ENCODE measurements around the gene DYRK2.
"Not testable (repeated sequence)": the region's sequence is repeated elsewhere in the genome, so short reads cannot be mapped to it uniquely, and the experiment has no call there.

The DYRK2 gene

GRCh38 chr12:67671419-67671818, 22.9 kb downstream of the DYRK2 start:
- no peak for DNase-seq (ENCODE audit: low read depth)

- DNase-seq (ENCODE audit: low read depth), result no peak
Observed at GRCh38 chr12:67671892-67672291, 23.3 kb downstream of the DYRK2 start.

DNA sequence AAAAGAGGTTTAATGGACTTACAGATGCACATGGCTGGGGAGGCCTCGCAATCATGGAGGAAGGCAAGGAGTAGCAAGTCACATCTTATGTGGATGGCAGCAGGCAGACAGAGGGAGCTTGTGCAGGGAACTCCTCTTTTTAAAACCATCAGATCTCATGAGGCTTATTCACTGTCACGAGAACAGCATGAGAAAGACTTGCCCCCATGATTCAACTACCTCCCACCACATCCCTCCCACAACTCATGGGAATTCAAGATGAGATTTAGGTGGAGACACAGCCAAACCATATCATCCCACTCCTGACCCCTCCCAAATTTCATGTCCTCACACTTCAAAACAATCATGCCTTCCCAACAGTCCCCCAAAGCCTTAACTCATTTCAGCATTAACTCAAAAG, 24.0 kb downstream of the DYRK2 start:
- DNase-seq (ENCODE audit: low read depth), result not testable (repeated sequence)

GRCh38 chr12:67673509-67673908, 25.0 kb downstream of the DYRK2 start:
- DNase-seq (ENCODE audit: low read depth), result not testable (repeated sequence)

DNA sequence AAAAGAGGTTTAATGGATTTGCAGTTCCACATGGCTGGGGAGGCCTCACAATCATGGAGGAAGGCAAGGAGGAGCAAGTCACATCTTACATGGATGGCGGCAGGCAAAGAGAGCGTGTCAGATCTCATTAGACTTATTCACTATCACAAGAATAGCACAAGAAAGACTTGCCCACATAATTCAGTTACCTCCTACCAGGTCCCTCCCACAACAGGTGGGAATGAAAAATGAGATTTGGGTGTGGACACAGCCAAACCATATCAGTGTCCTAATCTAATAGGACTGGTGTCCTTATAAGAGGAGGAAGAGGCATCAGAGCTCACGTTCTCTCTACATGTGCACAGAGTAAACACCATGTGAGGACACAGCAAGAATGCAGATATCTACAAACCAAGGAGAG, 25.9 kb downstream of the DYRK2 start:
- DNase-seq (ENCODE audit: low read depth), result no peak

- no peak for DNase-seq (ENCODE audit: low read depth)
Observed at GRCh38 chr12:67676624-67677023, 28.1 kb downstream of the DYRK2 start.

DNA sequence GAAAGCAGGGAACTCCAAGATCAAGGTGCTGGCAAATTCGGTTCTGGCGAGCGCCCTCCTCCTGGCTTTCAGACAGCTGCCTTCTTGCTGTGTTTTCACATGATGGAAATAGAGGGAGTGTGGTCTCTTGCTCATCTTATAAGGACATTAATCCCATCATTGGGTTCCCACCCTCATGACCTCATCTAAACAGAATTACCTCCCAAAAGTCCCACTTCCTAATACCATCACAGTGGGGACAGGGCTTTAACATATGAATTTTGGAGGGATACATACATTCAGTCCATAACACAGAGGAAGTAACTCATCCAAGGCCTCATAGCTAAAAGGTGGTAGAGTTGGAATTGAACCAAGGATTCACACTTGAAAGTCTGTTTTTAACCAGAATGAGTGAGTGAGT, 28.6 kb downstream of the DYRK2 start:
- no peak for DNase-seq (ENCODE audit: low read depth)

DNA sequence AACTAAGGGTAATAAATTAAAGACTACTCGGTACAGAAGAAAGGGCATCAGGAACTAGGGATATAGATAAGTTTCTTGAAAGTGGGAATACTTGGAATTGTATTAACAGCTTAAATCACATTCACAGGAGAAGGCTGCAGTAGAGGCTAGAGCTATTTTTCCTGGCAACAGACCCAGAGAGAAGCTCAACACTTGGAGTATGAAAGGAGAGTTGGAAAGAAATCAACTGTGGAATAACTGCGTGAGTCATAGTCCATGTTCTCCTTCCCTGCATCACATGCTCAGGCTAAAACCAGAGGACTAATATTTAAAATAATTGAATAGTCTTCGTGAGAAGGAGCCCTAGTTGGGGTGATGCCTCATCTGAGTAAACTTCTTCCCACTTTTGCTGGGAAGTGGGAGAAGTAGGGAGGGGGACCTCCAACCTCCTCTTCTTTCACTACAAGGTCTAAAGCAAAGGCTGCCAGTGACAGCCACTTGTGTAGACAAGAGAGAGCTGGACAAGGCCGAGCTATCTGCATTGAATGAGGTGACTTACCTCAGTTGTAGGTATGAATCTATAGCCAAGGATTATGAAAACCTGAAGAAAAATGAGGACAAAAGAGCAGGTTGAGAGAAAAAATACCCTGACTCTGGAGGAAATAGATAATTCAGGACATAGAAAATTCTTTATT, 32.7 kb downstream of the DYRK2 start:
- DNase-seq (ENCODE audit: low read depth), result peak; percentile 91

DNA sequence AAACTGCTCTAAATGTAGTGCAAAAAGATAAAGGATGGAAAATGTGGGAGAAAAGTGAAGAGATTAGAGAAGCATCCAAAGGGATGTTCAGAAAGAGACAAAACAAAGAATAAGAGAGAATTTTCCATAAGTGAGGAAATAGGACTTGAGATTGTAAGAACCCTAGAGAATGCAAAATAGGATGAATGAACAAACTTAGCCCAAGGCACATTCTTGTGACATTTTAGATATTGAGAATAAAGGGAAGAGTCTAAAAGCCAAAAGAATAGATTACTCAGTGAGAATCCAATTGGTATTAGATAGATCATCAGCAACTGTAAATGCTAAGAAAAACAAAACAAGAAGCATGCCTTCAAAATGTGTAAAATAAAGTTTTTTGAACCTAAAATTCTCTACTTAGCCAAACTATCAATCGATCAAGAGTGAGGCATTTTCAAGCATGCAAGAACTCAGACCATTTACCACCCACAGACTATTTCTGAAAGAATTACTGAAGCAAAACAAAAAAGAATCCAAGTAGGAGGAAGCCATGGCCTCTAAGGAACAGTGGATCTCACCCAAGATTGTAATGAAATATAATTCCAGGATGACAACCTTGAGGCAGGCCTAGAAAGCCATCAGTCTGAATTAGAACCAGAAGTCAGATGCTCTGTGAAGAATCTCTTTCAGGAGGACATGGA, 33.5 kb downstream of the DYRK2 start:
- no peak for DNase-seq (ENCODE audit: low read depth)

GRCh38 chr12:67689385-67689784, 40.8 kb downstream of the DYRK2 start:
- no peak for DNase-seq (ENCODE audit: low read depth)

GRCh38 chr12:67690656-67691055, 42.1 kb downstream of the DYRK2 start:
- no peak for DNase-seq (ENCODE audit: low read depth)

DNA sequence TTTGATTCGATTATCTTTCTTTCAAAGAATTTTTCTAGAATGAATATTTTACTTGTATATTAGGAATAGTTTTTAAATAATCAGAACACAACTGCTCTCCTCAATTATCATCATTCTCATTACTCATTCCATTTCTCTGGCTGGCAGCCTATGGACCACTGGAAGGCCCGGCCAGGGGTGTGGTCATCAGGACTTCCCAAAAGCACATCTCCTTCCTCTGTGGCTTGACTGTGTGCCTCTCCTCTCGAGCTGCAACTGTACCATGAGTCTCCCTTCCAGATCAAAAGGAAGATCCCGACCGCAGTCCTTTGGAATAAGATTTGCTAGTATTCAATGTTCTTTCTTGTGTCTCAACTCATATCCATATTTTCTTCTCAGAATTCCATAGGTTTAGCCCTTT, 42.7 kb downstream of the DYRK2 start:
- DNase-seq (ENCODE audit: low read depth), result no peak

DNA sequence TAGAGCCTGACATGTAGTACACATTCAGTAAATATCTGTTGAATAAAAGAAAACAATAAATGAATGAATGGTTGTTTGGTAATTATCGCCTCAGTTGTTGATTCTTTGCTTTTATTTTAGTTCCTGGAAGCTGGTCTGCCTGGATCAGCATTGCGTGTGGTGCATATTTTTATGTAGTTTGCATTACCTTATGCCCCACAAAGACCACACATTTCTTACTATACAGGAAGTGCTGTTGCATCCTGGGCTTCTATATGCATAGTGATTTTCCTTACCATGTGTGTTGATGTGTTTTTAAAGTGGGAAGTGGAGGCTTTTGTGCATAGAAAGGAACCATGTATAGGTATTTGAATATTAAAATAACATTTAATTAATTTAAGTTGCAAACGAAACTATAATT, 43.6 kb downstream of the DYRK2 start:
- no peak for DNase-seq (ENCODE audit: low read depth)

DNA sequence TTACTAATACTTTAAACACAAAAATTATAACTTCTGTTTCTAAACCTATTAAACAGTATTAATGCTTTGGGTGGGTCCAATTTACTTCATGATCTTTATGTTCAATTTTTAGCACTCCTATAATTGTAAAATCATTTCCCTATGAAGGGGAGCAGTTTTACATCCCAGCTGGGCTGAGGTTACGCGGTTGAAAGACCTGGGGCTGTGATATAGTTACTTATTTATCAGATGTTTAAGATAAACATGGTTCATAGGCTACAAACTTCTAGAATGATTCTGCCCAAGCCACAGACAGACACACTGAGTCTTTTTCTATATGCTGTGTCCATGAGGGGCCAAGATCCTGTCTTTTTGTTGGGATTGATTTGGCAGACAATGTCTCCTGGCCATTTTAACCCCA, 44.4 kb downstream of the DYRK2 start:
- no peak for DNase-seq (ENCODE audit: low read depth)

DNA sequence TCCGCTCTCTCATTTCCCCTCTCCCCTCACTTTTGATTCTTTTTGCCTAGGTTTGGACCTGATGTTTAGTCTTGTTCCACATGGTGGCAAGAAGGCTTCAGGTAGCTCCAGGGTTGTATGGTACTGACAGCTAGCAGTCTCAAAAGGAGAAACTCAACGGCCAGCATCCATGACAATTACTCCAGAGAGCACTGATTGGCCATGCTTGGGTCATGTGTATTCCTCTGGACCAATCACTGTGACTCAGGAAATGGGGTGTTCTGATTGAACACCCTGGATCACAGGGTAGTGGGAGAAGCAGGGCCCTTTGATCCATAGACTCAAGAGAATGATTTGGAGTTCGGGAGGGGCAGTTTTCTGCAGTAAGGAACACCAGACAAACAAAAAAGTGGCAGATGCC, 45.3 kb downstream of the DYRK2 start:
- DNase-seq (ENCODE audit: low read depth), result no peak

GRCh38 chr12:67694306-67694900, 45.9 kb downstream of the DYRK2 start:
- DNase-seq (ENCODE audit: low read depth), result no peak

GRCh38 chr12:67695974-67696373, 47.4 kb downstream of the DYRK2 start:
- no peak for DNase-seq (ENCODE audit: low read depth)

DNA sequence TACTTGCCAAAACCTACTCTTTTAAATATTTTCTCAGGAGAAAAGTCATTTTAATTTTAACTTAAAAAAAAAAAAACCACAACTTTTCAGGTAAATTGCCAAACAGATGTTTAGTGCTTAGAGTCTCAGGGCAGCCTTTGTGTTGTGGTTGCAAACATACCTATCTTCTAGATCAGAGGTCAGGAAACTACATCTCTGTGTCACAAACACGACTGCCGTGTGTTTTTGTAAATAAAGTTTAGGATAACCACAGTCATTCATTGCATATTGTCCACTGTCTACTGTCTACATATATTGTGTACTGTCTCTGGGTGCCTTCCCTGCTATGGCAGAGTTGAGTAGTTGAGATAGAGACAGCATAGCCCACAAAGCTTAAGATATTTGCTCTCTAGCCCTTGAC, 48.9 kb downstream of the DYRK2 start:
- no peak for DNase-seq (ENCODE audit: low read depth)

DNA sequence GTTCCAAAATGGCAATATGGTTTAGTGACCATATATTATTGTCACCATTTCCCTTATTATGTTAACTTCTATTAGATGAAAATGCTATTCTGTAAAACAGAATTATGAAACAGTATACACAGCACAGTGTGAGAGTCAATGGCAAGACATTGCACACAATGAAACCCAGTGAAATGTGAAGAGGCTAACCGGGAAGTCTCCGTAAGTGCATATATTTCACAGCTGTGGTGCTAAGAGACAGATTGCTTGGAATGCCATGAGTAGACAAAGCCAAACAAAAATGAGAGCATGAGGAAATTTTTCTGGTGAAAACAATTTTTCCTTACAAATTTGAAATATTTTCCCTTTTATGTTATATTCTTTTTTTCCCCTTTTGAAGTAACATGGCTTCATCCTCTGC, 49.4 kb downstream of the DYRK2 start:
- no peak for DNase-seq (ENCODE audit: low read depth)

DNA sequence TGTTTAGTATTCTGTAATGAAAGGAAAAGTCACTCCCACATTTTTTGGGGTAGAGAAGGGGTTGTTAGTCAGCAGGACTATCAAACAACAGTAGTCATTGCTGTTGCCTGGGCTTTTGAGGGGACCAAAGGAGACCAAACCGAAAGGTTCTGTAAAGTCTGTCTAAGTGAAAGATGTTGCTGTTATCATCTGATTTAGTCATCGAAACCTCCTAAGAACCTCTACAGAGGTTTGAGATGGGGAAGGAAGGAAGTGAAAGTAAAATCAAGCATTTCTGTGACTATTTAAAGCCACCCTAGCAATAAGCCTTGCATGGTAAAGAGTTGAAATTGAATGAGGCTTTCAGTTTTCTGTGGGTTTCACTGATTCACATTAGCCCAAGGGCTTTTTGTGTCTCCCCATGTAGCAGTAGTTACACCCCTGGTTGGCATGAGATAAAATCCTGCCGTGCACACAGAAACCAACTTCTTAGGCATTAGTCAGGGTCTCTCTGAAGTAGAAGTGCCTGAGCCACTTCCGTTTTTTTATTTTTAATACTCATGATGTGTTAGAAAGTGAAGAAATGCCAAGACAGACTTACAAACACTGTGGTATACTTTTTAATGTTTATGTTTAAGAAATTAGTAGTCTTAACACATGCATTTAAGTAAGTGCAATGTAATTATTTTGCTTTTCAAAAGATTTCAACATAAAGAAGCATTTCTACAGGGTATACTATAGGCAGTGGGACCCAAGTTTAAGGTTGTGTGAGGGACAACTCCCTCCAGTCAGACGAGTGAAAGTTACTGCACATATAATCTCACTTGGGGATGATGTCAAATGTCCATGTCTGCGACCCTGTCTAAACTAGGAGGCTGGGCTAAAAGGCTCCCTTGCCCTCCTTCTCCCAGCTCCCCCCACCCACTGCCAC, 50.4 kb downstream of the DYRK2 start:
- DNase-seq (ENCODE audit: low read depth), result no peak

DNA sequence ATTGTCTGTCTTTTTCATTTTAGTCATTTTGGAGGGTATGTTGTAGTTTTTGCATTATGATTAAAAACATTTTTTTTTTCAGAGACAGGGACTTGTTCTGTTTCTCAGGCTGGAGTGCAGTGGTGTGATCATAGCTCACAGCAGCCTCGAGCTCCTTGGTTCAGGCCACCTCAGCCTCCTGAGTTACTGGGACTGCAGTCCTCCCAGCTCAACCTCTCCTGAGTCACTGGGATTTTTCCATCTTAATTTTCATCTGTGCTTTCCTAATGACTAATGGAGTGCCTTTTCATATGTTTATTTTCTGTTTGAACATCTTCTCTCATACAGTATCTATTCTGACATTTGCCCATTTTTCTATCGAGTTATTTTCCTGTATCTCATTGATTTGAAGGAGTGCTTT, 52.6 kb downstream of the DYRK2 start:
- DNase-seq (ENCODE audit: low read depth), result no peak

- no peak for DNase-seq (ENCODE audit: low read depth)
Observed at GRCh38 chr12:67702136-67702535, 53.6 kb downstream of the DYRK2 start.

DNA sequence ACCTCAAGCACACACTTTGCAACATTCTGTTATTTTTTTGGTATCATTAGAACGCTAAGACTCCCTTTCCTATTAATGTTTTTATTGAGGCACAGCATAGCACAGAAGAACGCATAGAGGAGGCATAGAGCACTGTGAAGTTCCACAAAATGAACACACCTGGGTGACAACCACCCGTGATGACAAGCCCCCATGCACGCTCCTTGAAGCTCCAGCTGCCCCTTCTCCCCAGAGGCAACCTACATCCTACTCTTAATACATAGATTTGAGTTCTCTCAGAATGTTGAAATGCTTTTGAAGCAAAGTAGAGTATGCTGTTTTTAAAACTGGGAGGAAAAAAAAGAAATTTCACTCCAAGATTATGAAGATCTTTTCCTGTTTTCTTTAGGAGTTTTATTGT, 55.5 kb downstream of the DYRK2 start:
- no peak for DNase-seq (ENCODE audit: low read depth)
